BLaER1 (cell line): ENCODE data around the gene FAM43A.

ENCODE experiments used
- H3K27ac ChIP-seq: shearing (Covaris generic); formaldehyde crosslinking; 2 replicates; pipeline ENCODE4 v1.8.1; 2022
- H3K27me3 ChIP-seq: shearing (Covaris generic); formaldehyde crosslinking; 2 replicates; pipeline ENCODE4 v1.8.1; 2022
- H3K36me3 ChIP-seq: shearing (Covaris generic); formaldehyde crosslinking; 2 replicates; pipeline ENCODE4 v1.8.1; 2022
- H3K4me1 ChIP-seq: shearing (Covaris generic); formaldehyde crosslinking; 2 replicates; pipeline ENCODE4 v1.8.1; 2022
- H3K4me2 ChIP-seq: shearing (Covaris generic); formaldehyde crosslinking; 2 replicates; pipeline ENCODE4 v1.8.1; 2022
- H3K4me3 ChIP-seq: shearing (Covaris generic); formaldehyde crosslinking; 2 replicates; pipeline ENCODE4 v1.8.1; 2022
- H3K9ac ChIP-seq: shearing (Covaris generic); formaldehyde crosslinking; 2 replicates; pipeline ENCODE4 v1.8.1; 2022
- H3K9me3 ChIP-seq: shearing (Covaris generic); formaldehyde crosslinking; 2 replicates; pipeline ENCODE4 v1.8.1; 2022
- H4K20me1 ChIP-seq: shearing (Covaris generic); formaldehyde crosslinking; 2 replicates; pipeline ENCODE4 v1.8.1; 2022
- Cebpa-rat ChIP-seq: shearing (Covaris generic); IDR thresholded peaks from 2 replicates; pipeline ENCODE4 v1.8.1; 2022

Gene FAM43A

GRCh38 chr3:194685718-194686413, at the start of gene FAM43A:
TSS of gene FAM43A (plus strand) at chr3:194685883. CDS start at chr3:194686827, 944 bp downstream.
- no peak for TF ChIP-seq Cebpa-rat
- Histone ChIP-seq H3K27ac (peak within 1 kb of the TSS; percentile 87), H3K4me3 (peak within 1 kb of the TSS; percentile 94)

GRCh38 chr3:194637066-194637465, 48.6 kb upstream of the FAM43A start:
- TF ChIP-seq Cebpa-rat: no peak
- no peaks in the 10 kb centered on the region for H3K27me3 ChIP-seq
- no peak overlapping the region for H3K4me3 ChIP-seq
- no peak overlapping the region for H3K4me2 ChIP-seq
- no peak overlapping the region for H3K27ac ChIP-seq
- no peaks in the 10 kb centered on the region for H4K20me1 ChIP-seq
- H3K9ac ChIP-seq: no peak overlapping the region
- H3K4me1 ChIP-seq: peaks cover 23% of the 10 kb centered on the region
- H3K9me3 ChIP-seq: no peaks in the 10 kb centered on the region
- peaks cover 23% of the 10 kb centered on the region for H3K36me3 ChIP-seq

More at GRCh38 chr3:194685718-194686413, at the start of gene FAM43A:
- Histone ChIP-seq H3K9ac (peak within 1 kb of the TSS; percentile 89), H3K9me3 (no peaks in the 10 kb centered on the region), H3K4me1 (peaks cover 69% of the 10 kb centered on the region), H3K4me2 (peak within 1 kb of the TSS; percentile 100), H4K20me1 (peaks cover 19% of the 10 kb centered on the region), H3K27me3 (no peaks in the 10 kb centered on the region), H3K36me3 (no peaks in the 10 kb centered on the region)

- Histone ChIP-seq H3K9ac (no peak overlapping the region), H3K36me3 (peaks cover 28% of the 10 kb centered on the region), H3K4me3 (no peak overlapping the region), H4K20me1 (no peaks in the 10 kb centered on the region), H3K27me3 (no peaks in the 10 kb centered on the region), H3K9me3 (no peaks in the 10 kb centered on the region), H3K27ac (no peak overlapping the region), H3K4me1 (peaks cover 16% of the 10 kb centered on the region), H3K4me2 (no peak overlapping the region)
- no peak for TF ChIP-seq Cebpa-rat
These were observed 47.9 kb upstream of the FAM43A start for GRCh38 chr3:194637541-194638400.

DNA sequence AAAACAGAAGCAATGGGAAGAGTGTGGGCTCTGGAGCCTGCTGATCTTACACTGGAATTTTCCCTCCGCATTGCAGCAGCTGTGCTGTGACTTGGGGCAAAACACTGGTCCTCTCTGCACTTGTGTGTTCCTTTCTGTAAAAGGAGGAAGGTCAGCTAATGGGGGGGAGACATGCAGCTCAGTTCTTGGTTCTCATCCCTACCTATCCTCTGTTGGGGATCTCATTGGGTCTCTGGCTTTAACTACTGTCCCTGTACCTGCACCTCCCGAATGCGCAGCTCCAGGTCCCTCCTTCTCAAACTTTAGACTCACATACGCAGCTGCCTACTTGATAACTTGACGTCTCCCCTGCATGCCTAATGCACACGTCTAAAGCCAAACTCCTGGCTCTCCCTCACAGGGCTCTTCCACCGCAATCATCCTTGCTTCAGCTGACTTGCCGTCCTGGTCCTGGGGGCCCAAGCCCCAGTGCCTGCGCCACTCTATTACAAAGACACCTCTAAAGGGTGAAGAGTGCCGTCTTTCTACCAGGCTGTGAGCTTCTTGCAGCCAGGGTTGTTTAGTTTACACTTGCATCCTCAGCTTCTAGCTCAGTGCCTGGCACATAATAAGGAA, 46.6 kb upstream of the FAM43A start:
- Histone ChIP-seq H3K36me3 (peaks cover 40% of the 10 kb centered on the region), H4K20me1 (no peaks in the 10 kb centered on the region), H3K9ac (no peak overlapping the region), H3K4me2 (peak overlapping the region; percentile 42; the same call in 1 of the 2 replicates), H3K4me3 (no peak overlapping the region), H3K4me1 (peaks cover 16% of the 10 kb centered on the region), H3K9me3 (no peaks in the 10 kb centered on the region), H3K27me3 (no peaks in the 10 kb centered on the region), H3K27ac (no peak overlapping the region)
- no peak for TF ChIP-seq Cebpa-rat

DNA sequence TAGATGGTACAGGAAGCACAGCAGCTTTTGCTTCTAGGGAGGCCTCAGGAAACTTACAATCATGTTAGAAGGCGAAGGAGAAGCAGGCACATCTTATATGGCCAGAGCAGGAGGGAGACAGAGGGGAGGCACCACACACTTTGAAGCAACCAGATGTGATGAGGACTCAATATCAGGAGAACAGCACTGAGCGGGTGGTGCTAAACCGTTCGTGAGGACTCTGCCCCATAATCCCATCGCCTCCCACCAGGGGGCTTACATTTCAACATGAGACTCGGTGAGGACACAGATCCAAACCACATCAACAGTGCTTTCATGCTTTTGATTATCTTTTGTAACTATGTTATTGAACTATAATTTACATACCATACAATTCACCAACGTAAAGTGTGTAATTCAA, 44.9 kb upstream of the FAM43A start:
- no peak for TF ChIP-seq Cebpa-rat
- no peak overlapping the region for H3K4me2 ChIP-seq
- no peak overlapping the region for H3K9ac ChIP-seq
- no peaks in the 10 kb centered on the region for H4K20me1 ChIP-seq
- no peaks in the 10 kb centered on the region for H3K27me3 ChIP-seq
- no peak overlapping the region for H3K27ac ChIP-seq
- no peak overlapping the region for H3K4me3 ChIP-seq
- peaks cover 16% of the 10 kb centered on the region for H3K4me1 ChIP-seq
- no peaks in the 10 kb centered on the region for H3K9me3 ChIP-seq
- peaks cover 54% of the 10 kb centered on the region for H3K36me3 ChIP-seq

DNA sequence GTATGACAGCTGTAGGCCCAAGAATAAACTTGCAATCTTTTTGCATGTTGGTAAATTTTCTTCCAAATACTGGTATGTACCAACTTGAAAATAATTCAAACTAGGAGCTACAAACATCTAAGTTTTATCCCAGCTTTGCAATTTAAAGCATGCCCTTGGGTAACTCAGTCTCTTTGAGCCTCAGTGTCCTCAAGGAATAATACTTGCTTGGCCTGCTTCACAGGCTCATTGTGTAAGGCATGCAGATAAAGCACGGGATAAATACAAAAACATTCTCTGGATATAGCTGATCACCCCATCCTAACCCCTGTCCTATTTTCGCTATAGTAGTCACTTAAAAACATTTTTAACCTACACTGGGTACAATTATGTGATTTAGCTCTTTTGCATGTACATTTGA, 42.9 kb upstream of the FAM43A start:
- H3K9me3 ChIP-seq: no peaks in the 10 kb centered on the region
- no peak for TF ChIP-seq Cebpa-rat
- no peak overlapping the region for H3K9ac ChIP-seq
- H4K20me1 ChIP-seq: no peaks in the 10 kb centered on the region
- H3K4me3 ChIP-seq: no peak overlapping the region
- H3K4me2 ChIP-seq: no peak overlapping the region
- H3K27ac ChIP-seq: no peak overlapping the region
- H3K36me3 ChIP-seq: peaks cover 70% of the 10 kb centered on the region
- no peaks in the 10 kb centered on the region for H3K27me3 ChIP-seq
- peaks cover 16% of the 10 kb centered on the region for H3K4me1 ChIP-seq

GRCh38 chr3:194647747-194648146, 37.9 kb upstream of the FAM43A start:
- H4K20me1 ChIP-seq: no peaks in the 10 kb centered on the region
- TF ChIP-seq Cebpa-rat: no peak
- H3K27me3 ChIP-seq: no peaks in the 10 kb centered on the region
- no peak overlapping the region for H3K27ac ChIP-seq
- peaks cover 92% of the 10 kb centered on the region for H3K36me3 ChIP-seq
- no peak overlapping the region for H3K9ac ChIP-seq
- H3K4me2 ChIP-seq: no peak overlapping the region
- H3K4me1 ChIP-seq: no peaks in the 10 kb centered on the region
- H3K4me3 ChIP-seq: no peak overlapping the region
- no peaks in the 10 kb centered on the region for H3K9me3 ChIP-seq

DNA sequence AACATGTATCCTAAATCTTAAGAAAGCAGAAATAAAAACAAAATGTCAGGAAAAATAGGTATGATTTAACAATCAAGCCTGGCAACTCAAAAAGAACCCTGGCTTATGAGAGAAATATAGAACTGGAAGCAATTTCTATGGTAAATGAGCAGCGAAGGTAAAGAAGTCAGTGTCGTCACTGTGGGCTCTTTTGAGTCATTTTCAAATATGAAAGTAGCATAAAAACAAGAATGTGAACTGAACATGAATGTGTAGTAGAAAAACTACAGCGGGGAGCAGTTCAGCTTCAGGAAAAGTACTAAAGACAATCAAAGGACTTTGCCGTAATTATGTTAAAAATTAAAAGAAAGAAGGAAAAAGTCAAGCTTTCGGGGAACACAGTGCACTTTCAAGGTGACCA, 31.2 kb upstream of the FAM43A start:
- Histone ChIP-seq H3K4me1 (no peaks in the 10 kb centered on the region; the same call in 1 of the 2 replicates), H3K9me3 (no peaks in the 10 kb centered on the region; the same call in 1 of the 2 replicates), H3K4me2 (no peak overlapping the region), H3K27ac (no peak overlapping the region), H3K4me3 (no peak overlapping the region), H3K36me3 (peaks cover 84% of the 10 kb centered on the region), H3K27me3 (no peaks in the 10 kb centered on the region), H4K20me1 (no peaks in the 10 kb centered on the region), H3K9ac (no peak overlapping the region)
- TF ChIP-seq Cebpa-rat: no peak

DNA sequence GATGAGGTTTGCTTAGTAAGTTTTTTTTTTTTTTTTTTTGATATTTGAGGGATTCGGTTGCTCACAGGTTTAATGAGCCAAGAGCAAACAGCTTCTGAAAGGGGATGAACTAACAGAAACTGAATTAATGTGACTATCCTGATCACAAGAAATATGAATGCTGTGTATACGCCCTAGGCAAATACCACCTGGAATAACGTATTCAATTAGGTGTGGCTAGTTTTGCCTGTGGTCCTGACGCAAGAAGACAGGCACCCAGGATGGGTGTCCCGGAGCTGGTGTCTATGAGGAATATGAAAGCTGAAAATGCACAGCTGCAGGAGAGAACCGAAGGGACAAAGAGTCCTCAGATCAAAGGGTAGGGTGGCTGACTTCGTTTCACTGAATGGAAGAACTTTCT, 28.2 kb upstream of the FAM43A start:
- TF ChIP-seq Cebpa-rat: no peak
- H3K9me3 ChIP-seq: no peaks in the 10 kb centered on the region; the same call in 1 of the 2 replicates
- H3K9ac ChIP-seq: no peak overlapping the region
- no peaks in the 10 kb centered on the region for H3K27me3 ChIP-seq
- no peak overlapping the region for H3K27ac ChIP-seq
- H3K36me3 ChIP-seq: peaks cover 79% of the 10 kb centered on the region
- H3K4me1 ChIP-seq: peaks cover 24% of the 10 kb centered on the region
- H3K4me2 ChIP-seq: no peak overlapping the region
- H4K20me1 ChIP-seq: peaks cover 18% of the 10 kb centered on the region; the same call in 1 of the 2 replicates
- H3K4me3 ChIP-seq: no peak overlapping the region
